Measurements from ENCODE around the gene CAPN1.

GRCh38 chr11:65183201-65183891 lies 1.6 kb downstream of the CAPN1 start:
- TF ChIP-seq EZH2 (IDR thresholded peaks at IDR 0.05; ENCODE audit: borderline replicate concordance, insufficient read depth, low read length, poor library complexity, severe bottlenecking) = no peak
- no peak for TF ChIP-seq MXI1 (conservative IDR thresholded peaks at IDR 0.05; ENCODE audit: poor library complexity, severe bottlenecking)
- no peak for TF ChIP-seq CTCF (IDR thresholded peaks at IDR 0.05; ENCODE audit: poor library complexity, severe bottlenecking)
- TF ChIP-seq TAF1 (IDR thresholded peaks at IDR 0.05; ENCODE audit: low read depth) = no peak
- TF ChIP-seq, protein P1, sequence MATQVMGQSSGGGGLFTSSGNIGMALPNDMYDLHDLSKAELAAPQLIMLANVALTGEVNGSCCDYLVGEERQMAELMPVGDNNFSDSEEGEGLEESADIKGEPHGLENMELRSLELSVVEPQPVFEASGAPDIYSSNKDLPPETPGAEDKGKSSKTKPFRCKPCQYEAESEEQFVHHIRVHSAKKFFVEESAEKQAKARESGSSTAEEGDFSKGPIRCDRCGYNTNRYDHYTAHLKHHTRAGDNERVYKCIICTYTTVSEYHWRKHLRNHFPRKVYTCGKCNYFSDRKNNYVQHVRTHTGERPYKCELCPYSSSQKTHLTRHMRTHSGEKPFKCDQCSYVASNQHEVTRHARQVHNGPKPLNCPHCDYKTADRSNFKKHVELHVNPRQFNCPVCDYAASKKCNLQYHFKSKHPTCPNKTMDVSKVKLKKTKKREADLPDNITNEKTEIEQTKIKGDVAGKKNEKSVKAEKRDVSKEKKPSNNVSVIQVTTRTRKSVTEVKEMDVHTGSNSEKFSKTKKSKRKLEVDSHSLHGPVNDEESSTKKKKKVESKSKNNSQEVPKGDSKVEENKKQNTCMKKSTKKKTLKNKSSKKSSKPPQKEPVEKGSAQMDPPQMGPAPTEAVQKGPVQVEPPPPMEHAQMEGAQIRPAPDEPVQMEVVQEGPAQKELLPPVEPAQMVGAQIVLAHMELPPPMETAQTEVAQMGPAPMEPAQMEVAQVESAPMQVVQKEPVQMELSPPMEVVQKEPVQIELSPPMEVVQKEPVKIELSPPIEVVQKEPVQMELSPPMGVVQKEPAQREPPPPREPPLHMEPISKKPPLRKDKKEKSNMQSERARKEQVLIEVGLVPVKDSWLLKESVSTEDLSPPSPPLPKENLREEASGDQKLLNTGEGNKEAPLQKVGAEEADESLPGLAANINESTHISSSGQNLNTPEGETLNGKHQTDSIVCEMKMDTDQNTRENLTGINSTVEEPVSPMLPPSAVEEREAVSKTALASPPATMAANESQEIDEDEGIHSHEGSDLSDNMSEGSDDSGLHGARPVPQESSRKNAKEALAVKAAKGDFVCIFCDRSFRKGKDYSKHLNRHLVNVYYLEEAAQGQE (IDR thresholded peaks at IDR 0.05; ENCODE audit: borderline replicate concordance) = no peak
